Uterus (tissue), 2 donors: ENCODE results near the gene PEDS1.

Source experiments
- POLR2A ChIP-seq, 2 donors: fragments of 450-650 bp; IDR thresholded peaks; one replicate each; pipeline ENCODE4 v1.6.1; 2016; ENCODE audit warnings: antibody characterized with exemption in 2 of 2, mild to moderate bottlenecking in 1 of 2, moderate library complexity in 1 of 2
- TF ChIP-seq, protein P1 (sequence below), 4 experiments: fragments of 200-600 bp in 2 of 4; fragments of 450-650 bp in 2 of 4; sonication (generic) in 2 of 4; IDR thresholded peaks; one replicate each; pipeline ENCODE4 v1.5.1; 2016 to 2019; ENCODE audit warnings: antibody characterized with exemption in 4 of 4, mild to moderate bottlenecking in 2 of 4, moderate library complexity in 1 of 4

DNA sequence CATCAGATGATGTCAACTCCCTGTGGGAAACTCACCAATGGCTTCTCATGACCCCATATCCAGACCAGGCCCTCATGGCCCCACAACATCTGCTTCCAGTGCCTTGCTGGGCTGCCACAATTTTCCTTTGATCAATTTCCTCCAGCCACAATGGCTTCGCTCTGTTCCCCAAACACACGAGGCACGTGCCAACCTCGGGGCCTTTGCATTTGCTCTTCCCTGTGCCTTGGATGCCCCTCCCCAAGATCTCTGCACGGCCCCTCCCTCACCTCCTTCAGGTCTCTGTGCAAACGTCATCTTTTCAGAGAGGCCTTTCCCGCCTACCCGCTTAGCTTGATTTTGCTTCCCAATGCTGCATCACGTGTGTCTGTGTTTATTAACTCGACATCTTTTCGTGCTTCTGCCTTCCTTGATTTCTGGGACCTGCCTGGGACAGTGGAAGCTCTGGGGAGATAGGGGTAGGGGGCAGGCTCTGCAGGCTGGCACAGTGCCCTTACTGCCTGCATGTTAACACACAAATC is 13.1 kb downstream of the PEDS1 start:
- TF ChIP-seq, protein P1, sequence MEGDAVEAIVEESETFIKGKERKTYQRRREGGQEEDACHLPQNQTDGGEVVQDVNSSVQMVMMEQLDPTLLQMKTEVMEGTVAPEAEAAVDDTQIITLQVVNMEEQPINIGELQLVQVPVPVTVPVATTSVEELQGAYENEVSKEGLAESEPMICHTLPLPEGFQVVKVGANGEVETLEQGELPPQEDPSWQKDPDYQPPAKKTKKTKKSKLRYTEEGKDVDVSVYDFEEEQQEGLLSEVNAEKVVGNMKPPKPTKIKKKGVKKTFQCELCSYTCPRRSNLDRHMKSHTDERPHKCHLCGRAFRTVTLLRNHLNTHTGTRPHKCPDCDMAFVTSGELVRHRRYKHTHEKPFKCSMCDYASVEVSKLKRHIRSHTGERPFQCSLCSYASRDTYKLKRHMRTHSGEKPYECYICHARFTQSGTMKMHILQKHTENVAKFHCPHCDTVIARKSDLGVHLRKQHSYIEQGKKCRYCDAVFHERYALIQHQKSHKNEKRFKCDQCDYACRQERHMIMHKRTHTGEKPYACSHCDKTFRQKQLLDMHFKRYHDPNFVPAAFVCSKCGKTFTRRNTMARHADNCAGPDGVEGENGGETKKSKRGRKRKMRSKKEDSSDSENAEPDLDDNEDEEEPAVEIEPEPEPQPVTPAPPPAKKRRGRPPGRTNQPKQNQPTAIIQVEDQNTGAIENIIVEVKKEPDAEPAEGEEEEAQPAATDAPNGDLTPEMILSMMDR (IDR thresholded peaks at IDR 0.05) = no peak
- TF ChIP-seq POLR2A (IDR thresholded peaks at IDR 0.05) = no peak
